Measurements from ENCODE around the gene VAV1. TPM values are rescaled to one million over a fixed set of nuclear protein-coding genes. Genes with fewer than 3 reads are reported as not detected.

VAV1 gene, protein sequence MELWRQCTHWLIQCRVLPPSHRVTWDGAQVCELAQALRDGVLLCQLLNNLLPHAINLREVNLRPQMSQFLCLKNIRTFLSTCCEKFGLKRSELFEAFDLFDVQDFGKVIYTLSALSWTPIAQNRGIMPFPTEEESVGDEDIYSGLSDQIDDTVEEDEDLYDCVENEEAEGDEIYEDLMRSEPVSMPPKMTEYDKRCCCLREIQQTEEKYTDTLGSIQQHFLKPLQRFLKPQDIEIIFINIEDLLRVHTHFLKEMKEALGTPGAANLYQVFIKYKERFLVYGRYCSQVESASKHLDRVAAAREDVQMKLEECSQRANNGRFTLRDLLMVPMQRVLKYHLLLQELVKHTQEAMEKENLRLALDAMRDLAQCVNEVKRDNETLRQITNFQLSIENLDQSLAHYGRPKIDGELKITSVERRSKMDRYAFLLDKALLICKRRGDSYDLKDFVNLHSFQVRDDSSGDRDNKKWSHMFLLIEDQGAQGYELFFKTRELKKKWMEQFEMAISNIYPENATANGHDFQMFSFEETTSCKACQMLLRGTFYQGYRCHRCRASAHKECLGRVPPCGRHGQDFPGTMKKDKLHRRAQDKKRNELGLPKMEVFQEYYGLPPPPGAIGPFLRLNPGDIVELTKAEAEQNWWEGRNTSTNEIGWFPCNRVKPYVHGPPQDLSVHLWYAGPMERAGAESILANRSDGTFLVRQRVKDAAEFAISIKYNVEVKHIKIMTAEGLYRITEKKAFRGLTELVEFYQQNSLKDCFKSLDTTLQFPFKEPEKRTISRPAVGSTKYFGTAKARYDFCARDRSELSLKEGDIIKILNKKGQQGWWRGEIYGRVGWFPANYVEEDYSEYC
- under 1 TPM in 4 of 8 experiments, not detected in 4; 0.29 to 0.66 (median 0.36) TPM for total RNA-seq

DNA sequence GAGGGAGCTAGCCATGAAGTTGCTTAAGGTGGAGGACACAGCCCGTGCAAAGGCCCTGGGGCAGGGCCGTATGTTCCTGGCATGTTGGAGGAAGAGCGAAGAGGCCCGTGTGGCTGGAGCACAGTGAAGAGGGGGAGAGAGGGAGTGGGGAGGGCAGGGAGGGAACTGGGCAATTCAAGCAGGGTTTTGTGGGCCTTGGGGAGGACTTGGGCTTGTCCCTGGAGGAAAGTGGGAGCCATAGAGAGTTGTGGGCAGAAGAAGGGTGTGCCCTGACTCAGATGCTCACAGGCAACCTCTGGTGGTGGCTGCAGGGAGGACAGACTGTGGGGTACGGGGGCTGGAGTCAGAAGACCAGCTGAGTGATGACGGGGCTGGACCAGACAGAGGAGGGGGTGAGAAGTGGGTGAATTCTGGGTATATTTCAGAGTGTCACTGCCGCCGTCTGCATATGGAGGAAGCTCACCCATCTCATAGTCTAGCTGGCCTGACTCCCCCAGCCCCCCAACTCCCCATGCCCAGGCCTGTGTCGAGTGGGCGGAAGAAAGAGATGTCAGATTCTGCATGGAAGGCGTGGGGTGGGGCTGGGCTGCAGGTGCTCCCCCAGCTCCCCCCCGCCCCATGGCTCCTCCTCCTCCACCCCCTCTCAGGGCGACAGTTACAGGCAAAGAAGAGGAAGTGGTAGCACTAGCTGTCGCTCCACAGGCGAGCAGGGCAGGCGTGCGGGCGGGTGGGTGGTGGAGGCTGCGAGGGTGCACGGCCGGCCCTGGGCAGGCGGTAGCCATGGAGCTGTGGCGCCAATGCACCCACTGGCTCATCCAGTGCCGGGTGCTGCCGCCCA, at the start of gene VAV1:
Gene VAV1 (plus strand): TSS at position 681 of the 838 bp plus-strand sequence. CDS start 100 bp downstream, at position 781.
- Histone ChIP-seq H3K27ac (no peak within 1 kb of the TSS), H3K4me3 (no peak within 1 kb of the TSS), H3K4me1 (replicated peaks in 1 of 2) (no peaks in the 10 kb centered on the region)
- WGBS, 10 experiments = 0 to 88% (median 80%) methylated on average over 1 to 4 of the region's 25 CpGs; no CpG with 5 or more reads in 2 of the 10 experiments
- ATAC-seq (replicated peaks in 6 of 8) = no peak
- in situ Hi-C loops (cut with MboI; ENCODE audit: low pct_unique_long_range_greater_than_20kb in 2 of 9, low sequenced_read_pairs in 9 of 9, unreplicated experiment in 9 of 9) = no loop called here

DNA sequence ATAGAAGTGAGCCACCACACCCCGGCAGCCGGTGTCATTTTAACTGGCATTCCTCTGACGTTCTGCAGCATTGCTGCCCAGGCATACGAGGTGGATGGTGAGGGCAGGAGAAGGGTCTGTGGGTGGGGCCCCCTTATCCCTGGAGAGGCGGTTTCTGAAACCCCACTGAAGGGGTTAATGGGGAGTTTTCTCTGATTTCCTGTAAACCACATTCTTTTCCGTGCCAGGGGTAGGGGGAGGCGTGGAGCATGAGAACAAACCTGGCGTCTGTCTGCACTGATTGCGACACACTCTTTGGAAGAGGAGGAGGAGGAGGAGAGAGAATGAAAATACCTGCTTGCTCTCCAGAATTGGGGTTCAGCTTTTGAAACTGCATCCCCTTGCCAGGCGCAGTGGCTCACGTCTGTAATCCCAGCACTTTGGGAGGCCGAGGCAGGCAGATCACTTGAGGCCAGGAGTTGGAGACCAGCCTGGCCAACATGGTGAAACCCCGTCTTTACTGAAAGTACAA, 49.3 kb upstream of the VAV1 start:
- Histone ChIP-seq H3K4me3 (no peak overlapping the region), H3K27ac (no peak overlapping the region), H3K4me1 (replicated peaks in 1 of 2) (peaks cover 5 to 16% of the 10 kb centered on the region in 2 donors)
- 0 to 80% (median 20%) methylated on average over 1 to 7 of the region's 13 CpGs; no CpG with 5 or more reads in 5 of the 10 experiments for WGBS, 10 experiments
- ATAC-seq (replicated peaks in 6 of 8) = peak in 2 of 8 experiments; percentile 30 to 56
- in situ Hi-C loops (cut with MboI; ENCODE audit: low pct_unique_long_range_greater_than_20kb in 2 of 9, low sequenced_read_pairs in 9 of 9, unreplicated experiment in 9 of 9) = no loop called here

DNA sequence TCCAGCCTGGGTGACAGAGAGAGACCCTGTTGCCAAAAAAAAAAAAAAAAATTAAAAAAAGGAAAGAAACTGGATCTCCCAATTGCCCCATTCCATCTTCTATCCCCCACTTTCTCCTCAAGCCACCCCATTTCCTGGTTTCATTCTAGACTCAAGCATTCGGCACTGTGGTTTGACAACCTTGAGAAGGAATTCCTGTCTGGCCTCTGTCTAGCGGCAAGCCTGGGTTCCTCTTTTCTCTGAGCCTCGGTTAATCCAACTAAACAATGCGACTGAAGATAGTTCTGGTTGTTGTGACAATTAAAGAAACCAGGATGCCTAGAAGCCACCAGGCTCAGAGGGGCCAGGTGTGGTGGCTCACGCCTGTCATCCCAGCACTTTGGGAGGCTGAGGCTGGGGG, 48.8 kb upstream of the VAV1 start:
- no peak overlapping the region for H3K27ac ChIP-seq
- ATAC-seq (replicated peaks in 6 of 8) = no peak
- no peak overlapping the region for H3K4me3 ChIP-seq
- peaks cover 5 to 14% of the 10 kb centered on the region in 2 donors for H3K4me1 ChIP-seq (replicated peaks in 1 of 2)
- 40 to 100% (median 90%) methylated on average over 1 to 4 of the region's 5 CpGs; no CpG with 5 or more reads in 3 of the 10 experiments for WGBS, 10 experiments
- in situ Hi-C loops (cut with MboI; ENCODE audit: low pct_unique_long_range_greater_than_20kb in 2 of 9, low sequenced_read_pairs in 9 of 9, unreplicated experiment in 9 of 9) = no loop called here

DNA sequence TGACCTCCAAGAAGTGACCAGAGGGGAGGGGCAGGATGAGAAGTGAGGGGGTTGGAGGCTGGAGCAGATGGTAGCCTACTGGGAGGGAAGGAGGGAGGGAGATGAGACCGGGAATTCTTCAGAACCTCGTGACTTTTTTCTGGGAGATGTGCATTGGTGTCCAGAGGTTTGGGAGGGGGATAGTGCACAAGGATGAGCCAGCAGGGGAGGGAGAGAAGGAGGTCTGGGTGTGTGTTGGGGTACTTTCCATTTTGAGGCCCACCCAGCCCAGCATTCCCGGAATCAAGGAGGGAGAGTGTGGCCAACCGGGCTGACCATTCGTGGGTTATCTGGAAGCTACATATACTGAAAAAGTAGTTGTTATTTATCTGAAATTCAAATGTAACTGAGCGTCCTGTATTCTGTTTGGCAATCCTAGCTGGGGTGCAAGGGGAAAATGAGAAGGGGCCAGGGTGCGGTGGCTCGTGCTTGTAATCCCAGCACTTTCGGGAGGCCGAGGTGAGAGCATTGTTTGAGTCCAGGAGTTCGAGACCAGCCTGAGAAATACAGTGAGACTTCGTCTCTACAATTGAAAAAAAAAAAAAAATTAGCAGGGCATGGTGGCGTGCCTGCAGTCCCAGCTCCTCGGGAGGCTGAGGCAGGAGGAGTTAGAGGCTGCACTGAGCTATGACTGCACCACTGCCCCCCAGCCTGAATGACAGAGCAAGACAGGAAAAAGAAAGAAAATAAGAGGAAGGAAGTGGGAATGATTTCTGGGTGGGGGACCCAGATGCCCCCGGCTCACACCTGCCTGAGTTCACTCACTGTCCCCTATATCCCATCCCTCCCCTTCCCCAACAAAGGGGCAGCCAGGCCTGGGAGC, 47.6 kb upstream of the VAV1 start:
- ATAC-seq (replicated peaks in 6 of 8) = peak in 3 of 8 experiments; percentile 21 to 46 (median 24)
- Histone ChIP-seq H3K4me3 (no peak overlapping the region), H3K27ac (peak overlapping the region in 1 of 2 donors; percentile 48), H3K4me1 (replicated peaks in 1 of 2) (peaks cover 5 to 17% of the 10 kb centered on the region in 2 donors)
- 10 to 86% (median 59%) methylated on average over 1 to 10 of the region's 15 CpGs; no CpG with 5 or more reads in 1 of the 10 experiments for WGBS, 10 experiments
- in situ Hi-C loops (cut with MboI; ENCODE audit: low pct_unique_long_range_greater_than_20kb in 2 of 9, low sequenced_read_pairs in 9 of 9, unreplicated experiment in 9 of 9) = no loop called here

DNA sequence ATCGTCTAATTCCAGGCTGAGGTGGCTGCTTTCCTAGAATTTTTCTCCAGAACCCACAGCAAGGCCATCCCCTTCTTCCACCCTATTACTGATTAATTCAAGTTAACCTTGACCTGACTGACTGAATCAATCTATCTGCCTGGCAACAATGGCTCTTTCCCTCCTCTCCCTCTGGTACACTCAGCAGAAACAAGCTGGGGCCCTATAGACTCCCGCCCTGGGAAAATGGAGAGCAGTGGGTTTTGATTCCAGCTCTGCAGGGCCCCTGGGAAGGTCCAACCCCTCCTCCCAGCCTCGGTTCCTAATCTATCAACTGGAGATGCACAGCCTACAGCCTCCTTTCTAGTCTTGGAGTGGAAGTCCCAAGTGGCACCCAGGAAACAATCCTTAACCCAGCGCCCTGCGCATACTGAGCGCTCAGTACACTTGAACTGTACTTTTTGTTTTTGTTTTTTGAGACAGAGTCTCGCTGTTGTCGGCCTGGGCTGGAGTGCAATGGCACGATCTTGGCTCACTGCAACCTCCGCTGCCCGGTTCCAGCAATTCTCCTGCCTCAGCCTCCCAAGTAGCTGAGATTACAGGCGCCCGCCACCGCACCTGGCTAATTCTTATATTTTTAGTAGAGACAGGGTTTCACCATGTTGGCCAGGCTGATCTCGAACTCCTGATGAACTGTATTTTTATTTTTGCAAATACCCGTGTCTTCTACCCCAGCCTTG, 46.8 kb upstream of the VAV1 start:
- peak overlapping the region in 1 of 2 donors; percentile 48 for H3K27ac ChIP-seq
- WGBS, 10 experiments = 0 to 100% (median 81%) methylated on average over 1 to 10 of the region's 16 CpGs; no CpG with 5 or more reads in 1 of the 10 experiments
- peaks cover 5 to 20% of the 10 kb centered on the region in 2 donors for H3K4me1 ChIP-seq (replicated peaks in 1 of 2)
- in situ Hi-C loops (cut with MboI; ENCODE audit: low pct_unique_long_range_greater_than_20kb in 2 of 9, low sequenced_read_pairs in 9 of 9, unreplicated experiment in 9 of 9) = no loop called here
- no peak overlapping the region for H3K4me3 ChIP-seq
- peak in 4 of 8 experiments; percentile 13 to 46 (median 26) for ATAC-seq (replicated peaks in 6 of 8)

DNA sequence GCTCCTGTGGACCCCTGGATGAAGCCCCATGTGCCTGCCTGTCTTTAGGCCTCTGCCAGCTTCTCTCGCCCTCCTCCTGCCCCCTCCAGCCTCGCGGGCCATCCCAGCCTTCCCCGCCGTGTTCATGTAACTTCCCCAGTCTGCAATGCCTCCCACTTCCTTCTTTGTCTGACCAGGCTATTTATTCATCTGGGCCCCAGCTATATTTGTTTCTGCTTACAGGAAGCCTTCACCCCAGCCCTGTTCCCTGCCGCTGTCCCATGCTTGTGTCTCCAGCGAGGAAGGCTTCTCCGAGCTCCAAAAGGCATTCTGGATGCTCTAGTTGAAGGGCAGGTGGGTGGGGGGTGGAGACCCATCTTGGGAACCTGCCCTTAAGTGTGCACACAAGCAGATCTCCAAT, 44.2 kb upstream of the VAV1 start:
- ATAC-seq (replicated peaks in 6 of 8) = no peak
- H3K4me1 ChIP-seq (replicated peaks in 1 of 2) = peaks cover 5 to 20% of the 10 kb centered on the region in 2 donors
- no peak overlapping the region for H3K27ac ChIP-seq
- no peak overlapping the region for H3K4me3 ChIP-seq
- in situ Hi-C loops (cut with MboI; ENCODE audit: low pct_unique_long_range_greater_than_20kb in 2 of 9, low sequenced_read_pairs in 9 of 9, unreplicated experiment in 9 of 9) = no loop called here
- 63 to 100% (median 71%) methylated on average over 1 to 3 of the region's 8 CpGs; no CpG with 5 or more reads in 6 of the 10 experiments for WGBS, 10 experiments

DNA sequence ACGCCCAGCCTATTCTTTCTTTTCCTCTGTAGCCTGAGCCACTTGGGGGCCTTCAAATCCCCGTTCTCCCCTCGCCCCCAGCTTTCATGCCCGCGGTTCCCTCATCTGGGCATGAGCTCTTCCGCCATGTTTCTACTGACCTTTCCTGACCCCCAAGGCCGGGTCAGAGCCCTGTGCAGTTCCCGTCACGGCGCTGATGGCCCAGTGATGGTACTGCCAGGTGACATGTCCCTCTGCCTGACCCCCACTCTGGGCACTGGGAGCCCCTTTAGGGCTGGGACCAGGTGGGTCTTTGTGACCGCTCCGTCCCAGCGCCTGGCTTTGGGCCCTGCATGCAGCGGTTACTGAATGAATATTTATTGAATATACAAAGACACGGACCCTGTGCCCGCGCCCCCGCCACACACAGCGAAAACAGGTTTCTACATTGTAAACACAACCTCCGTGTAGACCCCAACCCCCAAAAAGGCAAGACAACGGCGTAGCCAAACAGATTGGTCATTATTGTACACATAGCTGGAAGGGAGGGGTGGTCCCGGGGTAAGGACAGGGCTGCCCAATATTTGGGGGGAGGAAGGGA, 42.8 kb upstream of the VAV1 start:
- Histone ChIP-seq H3K27ac (peak overlapping the region in 1 of 2 donors; percentile 54), H3K4me1 (replicated peaks in 1 of 2) (peaks cover 5 to 20% of the 10 kb centered on the region in 2 donors), H3K4me3 (peak overlapping the region in 1 of 5 donors; percentile 7)
- ATAC-seq (replicated peaks in 6 of 8) = no peak
- in situ Hi-C loops (cut with MboI; ENCODE audit: low pct_unique_long_range_greater_than_20kb in 2 of 9, low sequenced_read_pairs in 9 of 9, unreplicated experiment in 9 of 9) = loop anchor here in 1 of 9 experiments (10.0 kb wide), 1 partner anchor 135 kb away; no protein-coding TSS in a partner anchor
- WGBS, 10 experiments = 80 to 94% (median 89%) methylated on average over 2 to 12 of the region's 23 CpGs; no CpG with 5 or more reads in 4 of the 10 experiments

DNA sequence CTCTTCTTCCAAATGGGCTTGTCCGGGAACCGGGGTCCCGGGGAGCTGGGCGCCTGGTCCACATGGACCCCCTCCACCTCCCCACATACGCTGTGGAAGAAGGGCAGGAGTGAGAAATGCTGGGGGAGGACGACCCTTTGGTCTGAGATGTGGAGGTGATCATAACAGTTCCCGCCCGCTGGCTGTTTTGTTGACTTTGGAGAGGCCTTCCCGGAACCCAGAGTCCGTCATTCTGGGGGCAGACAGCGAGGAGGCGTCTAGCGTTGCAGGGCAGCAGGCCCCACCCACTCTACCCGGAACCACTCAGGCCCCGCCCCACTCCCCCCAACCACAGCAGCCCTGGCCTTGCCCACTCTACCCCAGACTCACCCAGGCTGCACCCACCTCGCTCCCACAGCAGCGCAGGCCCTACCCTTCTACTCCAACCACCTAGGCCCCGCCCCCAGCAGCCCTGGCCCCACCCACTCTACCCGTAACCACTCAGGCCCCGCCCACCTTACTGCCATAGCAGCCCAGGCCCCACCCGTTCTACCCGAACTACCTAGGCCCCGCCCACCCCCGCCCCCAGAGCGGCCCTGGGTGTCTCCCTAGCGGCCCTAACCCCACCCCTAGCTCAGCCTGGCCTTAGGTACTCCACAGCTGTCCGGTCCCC, 42.2 kb upstream of the VAV1 start:
- WGBS, 10 experiments = 100% methylated on average over 1 of the region's 27 CpGs; no CpG with 5 or more reads in 9 of the 10 experiments
- ATAC-seq (replicated peaks in 6 of 8) = peak; percentile 37 to 92 (median 76)
- Histone ChIP-seq H3K4me3 (peak overlapping the region in 1 of 5 donors; percentile 7), H3K4me1 (replicated peaks in 1 of 2) (peaks cover 5 to 17% of the 10 kb centered on the region in 2 donors), H3K27ac (peak overlapping the region in 1 of 2 donors; percentile 54)
- in situ Hi-C loops (cut with MboI; ENCODE audit: low pct_unique_long_range_greater_than_20kb in 2 of 9, low sequenced_read_pairs in 9 of 9, unreplicated experiment in 9 of 9) = loop anchor here in 1 of 9 experiments (10.0 kb wide), 1 partner anchor 135 kb away; no protein-coding TSS in a partner anchor

DNA sequence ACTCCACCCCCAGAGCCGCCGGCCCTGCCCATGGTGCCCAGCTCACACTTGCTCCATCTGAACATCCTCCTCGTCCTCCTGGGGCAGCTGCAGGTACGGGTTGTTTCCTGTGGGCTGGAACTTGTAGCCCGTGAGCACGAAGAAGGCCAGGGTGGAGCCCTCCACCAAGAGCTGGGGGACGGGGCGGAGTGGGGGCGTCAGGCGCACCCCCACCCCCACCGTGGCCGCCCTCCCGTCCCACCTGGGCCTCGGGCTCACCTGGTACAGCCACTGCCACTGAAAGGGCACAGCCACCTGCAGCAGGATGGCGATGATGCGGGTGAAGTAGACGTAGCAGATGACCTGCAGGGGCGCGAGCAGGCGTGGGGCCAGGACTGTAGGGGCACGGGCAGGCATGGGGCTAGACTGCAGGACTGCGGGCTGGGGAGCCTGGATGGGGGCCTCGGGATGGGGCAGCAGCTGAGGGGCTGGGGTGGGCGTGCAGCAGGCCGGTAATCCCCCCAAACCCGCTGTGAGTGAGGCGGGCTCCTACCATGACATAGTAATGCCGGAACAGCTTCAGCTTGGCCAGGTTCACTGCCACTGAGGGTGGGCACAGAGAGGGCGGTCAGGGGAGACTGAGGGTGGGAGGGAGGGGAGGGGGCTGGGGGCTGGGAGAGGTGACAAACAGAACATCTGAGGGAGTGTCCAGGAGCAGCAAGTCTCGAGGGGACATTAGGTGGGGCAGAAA, 41.4 kb upstream of the VAV1 start:
- H3K27ac ChIP-seq = no peak overlapping the region
- peaks cover 5 to 17% of the 10 kb centered on the region in 2 donors for H3K4me1 ChIP-seq (replicated peaks in 1 of 2)
- ATAC-seq (replicated peaks in 6 of 8) = no peak
- WGBS, 10 experiments = no CpG with 5 or more reads among the region's 30 CpGs
- in situ Hi-C loops (cut with MboI; ENCODE audit: low pct_unique_long_range_greater_than_20kb in 2 of 9, low sequenced_read_pairs in 9 of 9, unreplicated experiment in 9 of 9) = loop anchor here in 1 of 9 experiments (10.0 kb wide), 1 partner anchor 134 kb away; no protein-coding TSS in a partner anchor
- H3K4me3 ChIP-seq = no peak overlapping the region

DNA sequence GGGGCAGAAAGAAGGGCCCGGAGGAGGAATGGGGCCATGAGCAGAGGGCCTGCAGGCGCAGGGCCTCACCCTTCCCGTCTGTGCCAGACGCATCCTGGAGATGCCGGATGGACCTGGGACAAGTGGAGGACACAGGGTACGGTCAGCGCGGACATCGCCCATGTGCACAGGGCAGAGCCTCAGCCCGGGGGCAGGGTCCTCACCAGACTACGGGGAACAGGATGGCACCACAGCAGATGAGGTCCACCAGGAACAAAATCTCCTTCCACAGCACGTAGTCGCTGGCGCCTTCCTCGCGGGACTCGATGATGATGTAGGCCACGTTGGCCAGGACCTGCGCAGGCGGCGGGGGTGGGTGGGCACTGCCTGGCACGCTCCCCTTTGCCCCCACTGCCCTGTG, 40.7 kb upstream of the VAV1 start:
- in situ Hi-C loops (cut with MboI; ENCODE audit: low pct_unique_long_range_greater_than_20kb in 2 of 9, low sequenced_read_pairs in 9 of 9, unreplicated experiment in 9 of 9) = loop anchor here in 1 of 9 experiments (10.0 kb wide), 1 partner anchor 133 kb away; no protein-coding TSS in a partner anchor
- 80 to 100% (median 93%) methylated on average over 2 to 4 of the region's 22 CpGs; no CpG with 5 or more reads in 7 of the 10 experiments for WGBS, 10 experiments
- Histone ChIP-seq H3K27ac (no peak overlapping the region), H3K4me3 (no peak overlapping the region), H3K4me1 (replicated peaks in 1 of 2) (peaks cover 5 to 17% of the 10 kb centered on the region in 2 donors)
- ATAC-seq (replicated peaks in 6 of 8) = no peak
